ENCODE measurements around the gene PIF1.
"Not testable (repeated sequence)": the region's sequence is repeated elsewhere in the genome, so short reads cannot be mapped to it uniquely, and the experiment has no call there.

PIF1 gene

GRCh38 chr15:64836023-64836536, 10.6 kb upstream of the PIF1 start:
- peak overlapping the region in 1 of 2 donors; percentile 18 for H3K4me3 ChIP-seq (replicated peaks in 1 of 2; ENCODE audit: low read depth in 2 of 2, low read length in 2 of 2)
- TF ChIP-seq CTCF (IDR thresholded peaks at IDR 0.05; ENCODE audit: low read depth, low read length), result no peak

GRCh38 chr15:64833690-64834089, 8.2 kb upstream of the PIF1 start:
- DNase-seq (ENCODE audit: low read depth in 2 of 2), result no peak
- H3K4me3 ChIP-seq (replicated peaks in 1 of 2; ENCODE audit: low read depth in 2 of 2, low read length in 2 of 2), result no peak overlapping the region

More at GRCh38 chr15:64836023-64836536, 10.6 kb upstream of the PIF1 start:
- DNase-seq (ENCODE audit: low read depth in 2 of 2), result no peak

GRCh38 chr15:64828985-64829384, 3.5 kb upstream of the PIF1 start:
- H3K4me3 ChIP-seq (replicated peaks in 1 of 2; ENCODE audit: low read depth in 2 of 2, low read length in 2 of 2), result no peak overlapping the region
- peak in 1 of 2 donors; percentile 56 for DNase-seq (ENCODE audit: low read depth in 2 of 2)
- TF ChIP-seq CTCF (IDR thresholded peaks at IDR 0.05; ENCODE audit: low read depth, low read length), result no peak

More at GRCh38 chr15:64833690-64834089, 8.2 kb upstream of the PIF1 start:
- no peak for TF ChIP-seq CTCF (IDR thresholded peaks at IDR 0.05; ENCODE audit: low read depth, low read length)

- H3K4me3 ChIP-seq (replicated peaks in 1 of 2; ENCODE audit: low read depth in 2 of 2, low read length in 2 of 2), result peak overlapping the region; percentile 55 to 69
- no peak for DNase-seq (ENCODE audit: low read depth in 2 of 2)
Measured at GRCh38 chr15:64824929-64825430, 467 bp downstream of the PIF1 start.

GRCh38 chr15:64816452-64816851, 9.0 kb downstream of the PIF1 start:
- H3K4me3 ChIP-seq (replicated peaks in 1 of 2; ENCODE audit: low read depth in 2 of 2, low read length in 2 of 2), result no peak overlapping the region
- DNase-seq (ENCODE audit: low read depth in 2 of 2), result no peak
- no peak for TF ChIP-seq CTCF (IDR thresholded peaks at IDR 0.05; ENCODE audit: low read depth, low read length)

More at GRCh38 chr15:64824929-64825430, 467 bp downstream of the PIF1 start:
- TF ChIP-seq CTCF (IDR thresholded peaks at IDR 0.05; ENCODE audit: low read depth, low read length), result no peak

GRCh38 chr15:64814965-64815364, 10.5 kb downstream of the PIF1 start:
- not testable (repeated sequence) for DNase-seq (ENCODE audit: low read depth in 2 of 2); H3K4me3 ChIP-seq (replicated peaks in 1 of 2; ENCODE audit: low read depth in 2 of 2, low read length in 2 of 2)

GRCh38 chr15:64814283-64814682, 11.2 kb downstream of the PIF1 start:
- not testable (repeated sequence) for H3K4me3 ChIP-seq (replicated peaks in 1 of 2; ENCODE audit: low read depth in 2 of 2, low read length in 2 of 2); DNase-seq (ENCODE audit: low read depth in 2 of 2)

- H3K4me3 ChIP-seq (replicated peaks in 1 of 2; ENCODE audit: low read depth in 2 of 2, low read length in 2 of 2), result no peak overlapping the region
- DNase-seq (ENCODE audit: low read depth in 2 of 2), result peak; percentile 34 to 57
- TF ChIP-seq CTCF (IDR thresholded peaks at IDR 0.05; ENCODE audit: low read depth, low read length), result no peak
Measured at GRCh38 chr15:64813075-64813474, 12.4 kb downstream of the PIF1 start.
